LNCAP (cell line): ENCODE results near the gene AGPAT4.

Experiments used
- CTCF ChIP-seq: fragments of 450-650 bp; IDR thresholded peaks from 2 replicates; pipeline ENCODE4 v1.5.1; 2017; ENCODE audit warnings: mild to moderate bottlenecking

The AGPAT4 gene

DNA sequence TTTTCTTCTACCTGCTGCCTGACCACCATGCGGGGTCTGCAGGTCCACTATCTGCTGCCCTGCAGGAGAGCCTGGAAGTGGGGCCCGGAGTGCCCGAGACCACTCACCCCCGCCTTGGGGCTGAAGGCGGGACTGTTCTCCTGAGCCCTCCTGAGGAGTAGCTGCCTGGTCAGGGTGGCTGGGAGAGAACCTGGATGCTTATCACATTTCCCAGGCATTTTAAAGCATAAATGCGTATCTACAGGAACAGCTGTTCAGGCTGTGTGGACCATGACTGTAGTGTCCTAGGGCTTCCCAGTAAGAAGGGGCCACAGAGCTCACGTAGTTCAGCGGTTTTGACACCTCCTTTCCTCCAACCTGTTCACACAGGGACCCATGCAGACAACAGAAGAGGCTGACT lies 123.3 kb downstream of the AGPAT4 start:
- TF ChIP-seq CTCF, result no peak

GRCh38 chr6:161150136-161150535 lies 123.7 kb downstream of the AGPAT4 start:
- TF ChIP-seq CTCF, result no peak

- TF ChIP-seq CTCF, result no peak
Measured at GRCh38 chr6:161143663-161144430, 130.0 kb downstream of the AGPAT4 start.

GRCh38 chr6:161142957-161143296 lies 130.9 kb downstream of the AGPAT4 start:
- TF ChIP-seq CTCF, result no peak

DNA sequence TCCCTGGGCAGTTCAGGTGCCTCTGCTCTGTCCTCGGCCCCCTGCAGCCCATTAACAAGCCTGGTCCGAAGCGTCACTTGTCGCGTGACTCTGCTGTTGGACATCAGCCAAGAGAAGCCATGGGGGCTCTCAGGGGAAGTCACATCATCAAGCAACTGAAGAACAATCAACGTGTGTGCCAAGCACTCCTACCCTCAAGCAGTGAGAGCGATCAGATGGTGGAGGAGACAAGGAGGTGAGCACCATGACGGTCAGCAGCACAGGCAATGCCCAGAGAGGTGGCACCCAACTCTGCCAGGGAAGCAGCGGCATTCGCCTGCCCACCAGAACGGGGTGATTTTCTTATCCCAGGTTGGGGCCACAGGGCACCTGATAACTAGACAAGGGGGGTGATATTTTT lies 132.7 kb downstream of the AGPAT4 start:
- no peak for TF ChIP-seq CTCF

- TF ChIP-seq CTCF, result no peak
Measured at GRCh38 chr6:161140554-161140875, 133.3 kb downstream of the AGPAT4 start.

GRCh38 chr6:161139766-161140553 lies 133.9 kb downstream of the AGPAT4 start:
- no peak for TF ChIP-seq CTCF
